T-cell (primary cell): ENCODE measurements around the gene C1orf116. TPM values are rescaled to one million over a fixed set of nuclear protein-coding genes. Genes with fewer than 3 reads are reported as not detected.
"Not testable (repeated sequence)": the region's sequence is repeated elsewhere in the genome, so short reads cannot be mapped to it uniquely, and the experiment has no call there.

ENCODE experiments used
- ATAC-seq, 4 experiments: fragments of 200-7000 bp in 3 of 4; fragments of 150-1000 bp in 1 of 4; cut with Tn5 transposase; replicated peaks in 1 of 4; 1 replicate in 3 of 4; 2 replicates in 1 of 4; pipeline ENCODE4 v1.10.0; 2021; ENCODE audit warnings: moderate library complexity in 3 of 4, mild to moderate bottlenecking in 2 of 4, moderate number of reproducible peaks in 1 of 4
- CTCF ChIA-PET, 2 donors: fragments of 300-600 bp; sonication (Branson Sonifier 250); formaldehyde crosslinking; loops; one replicate each; lab custom pipeline; 2022; ENCODE audit warnings: antibody characterized with exemption in 2 of 2; lab: Charles Lee
- POLR2A ChIA-PET, 2 donors: fragments of 300-600 bp; sonication (Branson Sonifier 250); formaldehyde crosslinking; loops; one replicate each; lab custom pipeline; 2022; ENCODE audit warnings: antibody characterized with exemption in 2 of 2; lab: Charles Lee
- DNase-seq, 35 experiments: peaks; one replicate each; pipeline versions ENCODE4 v3.0.0 to v3.0.0-alpha.2; 2013 to 2023
- H3K27ac ChIP-seq: one replicate; pipeline ENCODE4 v1.5.1; 2013; ENCODE audit warnings: low read length
- H3K27me3 ChIP-seq, 2 experiments: replicated peaks in 1 of 2; 1 replicate in 1 of 2; 2 replicates in 1 of 2; pipeline versions ENCODE4 v1.6.1 to v1.7.0; 2013; ENCODE audit warnings: low read length in 1 of 2, mixed read lengths in 1 of 2; ENCODE audit not compliant: control insufficient read depth in 2 of 2, insufficient read depth in 2 of 2; ENCODE audit errors: extremely low read depth in 1 of 2
- H3K36me3 ChIP-seq, 2 donors: 1 replicate in 1 of 2; 2 replicates in 1 of 2; pipeline versions ENCODE4 v1.6.1 to v1.7.0; 2013; ENCODE audit warnings: low read length in 1 of 2; ENCODE audit not compliant: control insufficient read depth in 2 of 2, insufficient read depth in 1 of 2; ENCODE audit errors: extremely low read depth in 1 of 2
- H3K4me1 ChIP-seq, 2 experiments: 1 replicate in 1 of 2; 2 replicates in 1 of 2; pipeline versions ENCODE4 v1.6.1 to v1.7.0; 2013; ENCODE audit warnings: low read length in 2 of 2, mixed read lengths in 1 of 2; ENCODE audit not compliant: insufficient read depth in 2 of 2, control insufficient read depth in 1 of 2; ENCODE audit errors: extremely low read depth in 1 of 2
- H3K4me3 ChIP-seq, 2 donors: 1 replicate in 1 of 2; 2 replicates in 1 of 2; pipeline versions ENCODE4 v1.5.1 to v1.7.0; 2013; ENCODE audit warnings: mild to moderate bottlenecking in 2 of 2, low read length in 1 of 2, moderate library complexity in 1 of 2; ENCODE audit not compliant: control insufficient read depth in 1 of 2; ENCODE audit errors: extremely low read depth in 1 of 2
- H3K9me3 ChIP-seq: 2 replicates; pipeline ENCODE4 v1.7.0; 2013
- H3K27ac Mint-ChIP-seq, 2 donors: one replicate each; pipeline ENCODE4 v1.8.0; 2020 to 2021; ENCODE audit warnings: mild to moderate bottlenecking in 2 of 2, mixed read lengths in 2 of 2
- H3K27me3 Mint-ChIP-seq, 2 donors: one replicate each; pipeline ENCODE4 v1.8.0; 2021 to 2022; ENCODE audit warnings: mixed read lengths in 2 of 2
- H3K36me3 Mint-ChIP-seq: one replicate; pipeline ENCODE4 v1.8.0; 2021; ENCODE audit warnings: mixed read lengths
- H3K4me1 Mint-ChIP-seq, 3 donors: one replicate each; pipeline ENCODE4 v1.8.0; 2020 to 2022; ENCODE audit warnings: mixed read lengths in 3 of 3, mild to moderate bottlenecking in 1 of 3
- H3K4me3 Mint-ChIP-seq, 3 donors: one replicate each; pipeline ENCODE4 v1.8.0; 2020 to 2022; ENCODE audit warnings: mild to moderate bottlenecking in 3 of 3, mixed read lengths in 3 of 3, moderate library complexity in 3 of 3
- H3K9me3 Mint-ChIP-seq, 3 donors: one replicate each; pipeline ENCODE4 v1.8.0; 2020 to 2022; ENCODE audit warnings: mixed read lengths in 3 of 3
- WGBS: methylation state at CpG from one replicate; pipeline ENCODE4 v1.1.5; 2013; ENCODE audit warnings: missing lambda C conversion rate; ENCODE audit not compliant: insufficient coverage; 5-methylcytosine and 5-hydroxymethylcytosine counted together
- total RNA-seq, 35 experiments: library from RNA in 6 of 35; stranded (reverse) in 6 of 35; fragments of 120-200 nt in 1 of 35; gene quantifications; one replicate each; pipeline versions ENCODE4 v1.2.1 to v1.2.4 and lab custom pipeline; 2013 to 2026

The C1orf116 gene
- total RNA-seq, 5 donors from 2014 or later (not counting 1 experiment from before 2014, with no cell fraction given), result 0.08 to 0.29 (median 0.14) TPM

DNA sequence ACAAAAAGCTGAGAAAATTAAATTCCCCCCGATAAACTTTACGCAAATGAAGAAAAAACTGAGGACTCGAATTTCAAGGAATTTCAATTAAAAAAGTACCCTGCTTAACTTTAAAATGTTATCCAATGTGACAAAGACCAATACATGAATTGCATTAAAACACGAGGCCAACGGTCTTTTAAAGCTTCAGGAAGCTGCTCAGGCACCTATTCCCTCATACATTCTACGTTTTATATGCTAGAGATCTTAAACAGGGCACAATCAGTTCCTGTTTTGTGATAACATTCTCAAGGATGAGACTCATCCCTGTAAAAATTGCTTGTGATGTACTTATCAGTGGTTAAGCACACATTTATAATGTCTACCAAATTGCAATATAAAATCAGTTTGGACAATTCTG is 15.5 kb upstream of the C1orf116 start:
- H3K4me1 Mint-ChIP-seq, result peaks cover 74 to 80% (median 78%) of the 10 kb centered on the region in 3 donors
- H3K4me1 ChIP-seq, result peaks cover 18 to 25% of the 10 kb centered on the region in 2 experiments

DNA sequence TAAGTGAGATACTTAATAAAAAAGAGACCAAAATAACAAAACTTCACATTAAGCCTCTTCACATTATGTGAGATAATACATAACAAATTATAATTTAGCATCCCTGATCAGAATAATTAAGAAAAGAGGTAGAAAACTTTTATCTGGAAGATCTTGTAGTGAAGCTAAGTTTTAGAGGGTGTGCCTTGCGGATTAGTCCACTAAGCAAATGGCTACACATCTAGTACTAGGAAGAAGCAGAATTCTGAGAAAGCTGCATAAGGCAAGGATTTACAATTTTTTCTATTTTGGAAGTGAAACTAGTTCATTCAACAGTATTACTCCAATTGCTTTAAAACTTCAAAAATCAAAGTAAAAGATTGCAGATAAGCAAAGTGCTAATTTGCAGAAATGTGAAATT is 14.9 kb upstream of the C1orf116 start:
- DNase-seq, result no peak
- ChIA-PET POLR2A (no interaction called here), CTCF (interaction anchor here (0.5 to 1.2 kb wide), 2 partner anchors 11 to 231 kb away, joined by 3 read pairs; no protein-coding TSS in a partner anchor)
- Histone ChIP-seq H3K27ac (no peak overlapping the region), H3K4me1 (peaks cover 18 to 21% of the 10 kb centered on the region in 2 experiments), H3K9me3 (no peaks in the 10 kb centered on the region), H3K36me3 (peaks cover 0 to 28% of the 10 kb centered on the region in 2 donors), H3K4me3 (no peak overlapping the region), H3K27me3 (no peaks in the 10 kb centered on the region)
- Mint-ChIP-seq H3K4me1 (peaks cover 74 to 80% (median 76%) of the 10 kb centered on the region in 3 donors), H3K27ac (no peak overlapping the region), H3K27me3 (no peaks in the 10 kb centered on the region), H3K36me3 (peaks cover 30% of the 10 kb centered on the region), H3K9me3 (no peaks in the 10 kb centered on the region), H3K4me3 (no peak overlapping the region)
- WGBS, result no CpG with 5 or more reads among the region's 1 CpG
- no peak for ATAC-seq

More for the DNA sequence above, 15.5 kb upstream of the C1orf116 start:
- Mint-ChIP-seq H3K27ac (no peak overlapping the region), H3K9me3 (no peaks in the 10 kb centered on the region), H3K4me3 (no peak overlapping the region), H3K27me3 (no peaks in the 10 kb centered on the region), H3K36me3 (peaks cover 27% of the 10 kb centered on the region)
- WGBS, result 89% methylated on average over 5 of the region's 6 CpGs
- Histone ChIP-seq H3K4me3 (no peak overlapping the region), H3K27ac (no peak overlapping the region), H3K36me3 (peaks cover 0 to 28% of the 10 kb centered on the region in 2 donors), H3K27me3 (no peaks in the 10 kb centered on the region), H3K9me3 (no peaks in the 10 kb centered on the region)
- no peak for DNase-seq
- POLR2A ChIA-PET, result no interaction called here
- CTCF ChIA-PET, result no interaction called here
- no peak for ATAC-seq

DNA sequence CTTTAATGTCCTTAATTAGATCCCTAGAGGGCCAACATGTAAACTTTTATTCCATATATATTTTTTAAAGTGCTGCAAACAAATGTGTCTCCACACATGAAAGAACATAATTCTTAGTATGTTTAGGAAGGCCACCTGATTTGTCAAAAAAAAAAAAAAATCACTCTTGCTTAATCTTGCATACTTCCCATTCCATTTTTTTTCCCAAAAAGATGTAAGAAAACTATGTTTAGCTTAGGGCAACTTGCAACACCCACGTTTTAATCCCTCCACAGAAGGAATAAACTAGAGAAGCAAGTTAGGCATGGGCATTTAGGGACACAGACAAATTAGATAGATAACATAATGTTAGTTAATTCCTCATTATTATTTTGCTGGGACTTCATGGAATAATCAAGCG is 12.9 kb upstream of the C1orf116 start:
- peaks cover 31% of the 10 kb centered on the region for H3K36me3 Mint-ChIP-seq
- H3K27ac Mint-ChIP-seq, result no peak overlapping the region
- no peaks in the 10 kb centered on the region for H3K9me3 Mint-ChIP-seq
- Histone ChIP-seq H3K4me3 (no peak overlapping the region), H3K4me1 (peaks cover 5 to 17% of the 10 kb centered on the region in 2 experiments), H3K36me3 (peaks cover 0 to 28% of the 10 kb centered on the region in 2 donors), H3K27ac (no peak overlapping the region), H3K9me3 (no peaks in the 10 kb centered on the region), H3K27me3 (no peaks in the 10 kb centered on the region)
- WGBS, result 100% methylated on average over 1 of the region's 2 CpGs
- CTCF ChIA-PET, result interaction anchor here in 1 of 2 donors (0.7 to 0.9 kb wide), 2 partner anchors 16 to 329 kb away, joined by 3 to 4 read pairs; no protein-coding TSS in a partner anchor
- H3K4me3 Mint-ChIP-seq, result no peak overlapping the region
- H3K4me1 Mint-ChIP-seq, result peaks cover 62 to 76% (median 71%) of the 10 kb centered on the region in 3 donors
- ATAC-seq, result no peak
- no peaks in the 10 kb centered on the region for H3K27me3 Mint-ChIP-seq
- DNase-seq, result no peak
- POLR2A ChIA-PET, result interaction anchor here (0.5 to 0.7 kb wide), 3 partner anchors 33 to 428 kb away, joined by 3 to 4 read pairs (median 4); no protein-coding TSS in a partner anchor

DNA sequence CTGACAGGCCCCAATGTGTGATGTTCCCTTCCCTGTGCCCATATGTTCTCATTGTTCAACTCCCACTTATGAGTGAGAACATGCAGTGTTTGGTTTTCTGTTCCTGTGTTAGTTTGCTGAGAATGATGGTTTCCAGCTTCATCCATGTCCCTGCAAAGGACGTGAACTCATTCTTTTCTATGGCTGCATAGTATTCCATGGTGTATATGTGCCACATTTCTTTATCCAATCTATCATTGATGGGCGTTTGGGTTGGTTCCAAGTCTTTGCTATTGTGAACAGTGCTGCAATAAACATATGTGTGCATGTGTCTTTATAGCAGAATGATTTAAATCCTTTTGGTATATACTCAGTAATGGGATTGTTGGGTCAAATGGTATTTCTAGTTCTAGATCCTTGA is 8.8 kb upstream of the C1orf116 start:
- H3K4me1 Mint-ChIP-seq, result peaks cover 29 to 42% (median 38%) of the 10 kb centered on the region in 3 donors
- no CpG with 5 or more reads among the region's 2 CpGs for WGBS
- H3K27me3 ChIP-seq, H3K4me3 Mint-ChIP-seq, DNase-seq, H3K27me3 Mint-ChIP-seq, H3K27ac ChIP-seq, H3K9me3 ChIP-seq, POLR2A ChIA-PET, H3K27ac Mint-ChIP-seq, ATAC-seq, H3K4me3 ChIP-seq, H3K36me3 ChIP-seq, H3K4me1 ChIP-seq, H3K9me3 Mint-ChIP-seq: not testable (repeated sequence)
- CTCF ChIA-PET, result interaction anchor here in 1 of 2 donors (1.0 kb wide), 1 partner anchor 12 kb away, joined by 3 read pairs; the partner anchor contains the start of gene PFKFB2
- H3K36me3 Mint-ChIP-seq, result peaks cover 15% of the 10 kb centered on the region

DNA sequence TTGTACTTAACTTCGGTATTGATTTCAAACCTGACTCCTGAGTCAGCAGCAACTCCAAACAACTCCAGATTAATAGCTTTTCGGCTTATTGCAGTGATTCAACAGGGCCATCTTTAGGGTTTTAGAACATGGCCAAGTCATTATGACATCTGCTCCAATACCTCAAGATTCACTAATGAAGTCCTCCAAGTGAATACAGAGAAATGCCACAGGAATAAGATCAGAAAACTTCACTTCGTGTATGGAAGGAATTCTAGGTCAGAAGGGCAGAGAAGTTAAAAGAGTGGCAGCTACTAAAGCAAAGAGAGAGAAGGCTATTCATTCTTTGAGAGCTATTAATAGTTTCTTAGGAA is 7.6 kb upstream of the C1orf116 start:
- ChIA-PET CTCF (interaction anchor here in 1 of 2 donors (1.0 to 1.1 kb wide), 2 partner anchors 13 to 127 kb away, joined by 3 read pairs; partner anchors contain the start of gene PFKFB2), POLR2A (no interaction called here)
- H3K4me3 ChIP-seq, result no peak overlapping the region
- H3K9me3 ChIP-seq, result no peaks in the 10 kb centered on the region
- ATAC-seq (no peak), DNase-seq (no peak)
- H3K27ac ChIP-seq, result no peak overlapping the region
- Mint-ChIP-seq H3K4me1 (peaks cover 17 to 30% (median 25%) of the 10 kb centered on the region in 3 donors), H3K4me3 (no peak overlapping the region), H3K27ac (no peak overlapping the region), H3K27me3 (peaks cover 3% of the 10 kb centered on the region in 2 donors), H3K9me3 (no peaks in the 10 kb centered on the region), H3K36me3 (peaks cover 9% of the 10 kb centered on the region)
- no peaks in the 10 kb centered on the region for H3K36me3 ChIP-seq
- 100% methylated on average over 1 of the region's 3 CpGs for WGBS
- H3K4me1 ChIP-seq, result peaks cover 0 to 3% of the 10 kb centered on the region in 2 experiments
- peaks cover 0 to 3% of the 10 kb centered on the region in 2 experiments for H3K27me3 ChIP-seq

DNA sequence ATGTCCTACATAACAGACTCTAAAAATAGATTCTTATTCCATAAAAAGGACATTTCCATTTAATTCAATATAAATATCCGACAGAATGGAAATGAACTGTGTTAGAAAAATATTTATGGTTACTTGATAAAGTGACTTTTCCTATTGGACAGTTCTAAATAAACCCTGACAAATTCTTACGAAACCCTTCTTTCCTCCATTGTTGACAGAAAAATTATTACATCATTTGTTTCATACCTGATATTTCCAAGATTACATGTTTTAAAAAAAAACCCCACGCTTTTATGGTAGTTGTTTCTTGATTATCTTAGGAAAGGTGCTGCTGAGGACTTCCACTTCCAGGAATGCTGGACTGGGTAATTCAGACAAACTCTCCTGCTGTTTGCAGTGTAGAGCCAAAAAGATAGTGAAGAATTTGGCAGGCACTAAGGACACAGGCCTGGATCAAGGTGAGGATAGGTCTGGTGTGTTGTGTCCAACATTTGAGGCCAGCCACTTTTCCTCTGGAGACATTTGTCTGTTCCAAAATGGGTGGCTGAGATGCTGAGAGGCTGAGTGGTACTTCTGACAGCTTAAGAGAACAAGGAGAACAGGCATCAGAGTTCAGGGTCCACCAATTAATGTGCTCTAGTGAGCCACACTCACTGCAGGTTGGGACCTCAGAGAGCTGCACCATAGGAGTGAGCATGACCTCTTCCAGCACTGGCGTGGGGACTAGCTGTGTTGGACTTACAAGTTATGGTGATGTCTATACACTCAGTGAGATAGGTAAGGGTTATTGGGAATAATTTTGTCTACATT is 7.0 kb upstream of the C1orf116 start:
- POLR2A ChIA-PET, result interaction anchor here in 1 of 2 donors (0.7 kb wide), 1 partner anchor 19 kb away, joined by 3 read pairs; no protein-coding TSS in a partner anchor

More for the DNA sequence above, 7.0 kb upstream of the C1orf116 start:
- H3K4me3 ChIP-seq, result no peak overlapping the region
- DNase-seq, result no peak
- peaks cover 0 to 3% of the 10 kb centered on the region in 2 experiments for H3K27me3 ChIP-seq
- no peak overlapping the region for H3K27ac ChIP-seq
- no peaks in the 10 kb centered on the region for H3K9me3 ChIP-seq
- 100% methylated on average over 1 of the region's 4 CpGs for WGBS
- no peak for ATAC-seq
- H3K9me3 Mint-ChIP-seq, result no peaks in the 10 kb centered on the region
- no peak overlapping the region for H3K27ac Mint-ChIP-seq
- no peak overlapping the region for H3K4me3 Mint-ChIP-seq
- peaks cover 4 to 5% of the 10 kb centered on the region in 2 donors for H3K27me3 Mint-ChIP-seq
- peaks cover 12 to 24% (median 20%) of the 10 kb centered on the region in 3 donors for H3K4me1 Mint-ChIP-seq
- CTCF ChIA-PET, result interaction anchor here in 1 of 2 donors (1.1 kb wide), 1 partner anchor 127 kb away, joined by 3 read pairs; no protein-coding TSS in a partner anchor
- peaks cover 5% of the 10 kb centered on the region for H3K36me3 Mint-ChIP-seq
- peaks cover 0 to 3% of the 10 kb centered on the region in 2 experiments for H3K4me1 ChIP-seq
- H3K36me3 ChIP-seq, result no peaks in the 10 kb centered on the region
